Activated CD4-positive, alpha-beta T cell treated with anti-CD3 and anti-CD28 coated beads, Interleukin-10, Interleukin-2, amounts not matched to agents 100 ng/mL and 50 ng/mL, durations not matched to agents 16 hours and 8 hours (primary cell): Measurements from ENCODE around the gene SMCO3.
A peak's percentile ranks its signal among the peaks of the same experiment; 100 is the strongest.

Experiments used
- DNase-seq: peaks from one replicate; pipeline ENCODE4 v3.0.0-alpha.2; 2020

The SMCO3 gene

DNA sequence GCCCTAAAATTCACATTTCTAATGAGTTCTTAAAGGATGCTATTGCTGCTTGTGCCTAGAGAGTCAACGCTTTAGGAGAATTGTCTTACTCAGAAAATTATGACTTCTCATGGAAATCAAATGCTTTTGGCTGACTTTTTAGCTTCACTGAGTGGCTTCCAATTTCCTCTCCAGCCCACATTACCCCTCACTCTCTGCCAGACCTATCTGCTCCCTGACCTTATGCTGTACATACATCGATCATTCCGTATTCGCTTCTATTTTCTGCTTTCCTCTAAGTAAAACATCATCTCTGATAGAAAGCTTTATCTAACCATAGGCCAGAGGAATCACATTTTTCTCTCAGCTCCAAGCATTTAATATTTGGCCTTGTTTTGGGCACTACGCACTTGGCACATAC is 12.5 kb upstream of the SMCO3 start:
- no peak for DNase-seq

DNA sequence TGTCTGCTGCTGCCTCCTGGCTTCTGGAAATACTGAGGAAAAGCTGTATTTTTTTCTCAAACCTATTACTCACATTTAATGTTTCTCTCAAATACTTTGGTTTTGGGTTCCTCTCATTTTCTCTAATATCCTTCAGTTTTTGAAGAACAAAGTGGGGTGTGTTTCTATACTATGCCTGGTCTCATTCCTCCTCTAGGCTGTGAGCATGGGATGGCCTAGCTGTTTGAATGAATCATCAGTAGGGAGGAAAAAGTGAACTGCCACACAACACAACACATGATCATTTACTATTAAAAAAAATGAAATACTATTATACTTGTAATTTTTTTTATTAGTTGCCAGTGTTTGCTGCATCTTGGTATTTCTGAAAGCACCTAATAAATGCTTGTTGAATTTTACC is 11.3 kb upstream of the SMCO3 start:
- no peak for DNase-seq

DNA sequence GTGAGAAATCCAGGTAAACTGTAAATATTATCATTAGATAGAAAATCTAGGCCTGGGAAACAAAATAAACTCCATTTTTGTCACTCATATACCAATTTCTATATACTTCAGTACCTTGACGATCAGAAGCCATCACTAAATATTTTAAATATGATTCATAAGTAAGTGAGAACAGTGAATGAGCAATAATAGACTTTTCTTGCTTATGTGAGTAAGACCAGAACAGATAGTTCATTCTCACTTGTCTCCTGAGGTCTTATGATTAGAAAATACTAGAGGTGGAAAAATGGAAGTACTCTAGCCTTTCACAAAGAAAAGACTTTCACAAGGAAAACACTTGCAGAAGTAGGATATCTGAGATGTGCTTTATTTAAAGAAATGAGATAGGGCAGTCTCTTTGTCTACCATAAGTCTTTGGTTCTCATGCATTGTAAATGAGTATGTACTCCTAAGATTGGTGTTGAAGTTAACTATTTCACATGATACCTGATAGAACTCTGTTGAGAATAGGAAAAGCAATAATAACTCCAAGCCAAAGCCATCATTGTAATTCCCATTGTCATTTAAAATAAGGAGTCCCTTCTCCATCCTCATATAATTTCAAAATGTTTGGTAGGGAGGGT is 10.1 kb upstream of the SMCO3 start:
- peak; percentile 38 for DNase-seq

DNA sequence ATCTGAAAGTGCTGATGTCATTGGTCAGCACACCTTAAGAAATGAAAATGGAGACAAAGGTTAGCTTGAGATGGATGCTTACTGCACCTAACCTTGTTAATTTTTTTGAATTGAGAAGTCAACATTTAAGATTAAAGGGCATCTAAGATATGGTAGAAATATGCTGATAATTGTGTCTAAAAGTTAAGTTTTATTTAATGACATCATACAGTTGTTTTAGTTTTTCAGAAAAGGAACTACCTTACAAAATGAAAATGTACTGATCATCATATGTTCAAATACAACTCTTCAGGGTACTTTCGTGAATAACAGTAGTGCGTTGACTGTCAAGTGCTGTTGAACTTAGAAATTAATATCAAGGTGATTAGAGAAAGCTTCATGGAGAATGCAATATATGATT is 2.5 kb downstream of the SMCO3 start:
- DNase-seq, result no peak

DNA sequence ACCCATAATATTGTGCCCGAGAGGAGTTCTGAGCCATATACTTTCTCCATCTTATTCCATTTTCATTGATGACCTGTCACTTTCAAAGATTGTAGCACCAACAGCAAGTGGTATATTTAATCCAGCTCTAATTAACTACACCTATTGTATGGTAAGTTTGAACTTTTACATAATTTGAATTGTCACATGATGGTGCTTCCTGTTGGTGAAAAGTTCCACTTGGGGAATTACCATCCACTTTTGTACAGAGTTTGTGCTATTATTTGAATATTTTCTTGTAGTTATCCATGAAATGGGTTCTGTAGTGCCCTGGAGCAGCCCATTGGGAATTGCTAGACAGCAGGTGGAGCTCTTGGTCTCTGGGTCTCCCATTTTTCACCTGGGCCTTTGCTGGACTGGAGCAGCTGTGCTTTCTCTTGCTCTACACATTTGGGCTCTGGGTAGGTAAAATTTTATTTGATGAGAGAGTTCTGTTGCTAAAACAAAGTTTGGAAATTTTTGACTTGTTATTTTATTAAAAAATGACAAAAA is 3.0 kb downstream of the SMCO3 start:
- DNase-seq, result peak; percentile 15

DNA sequence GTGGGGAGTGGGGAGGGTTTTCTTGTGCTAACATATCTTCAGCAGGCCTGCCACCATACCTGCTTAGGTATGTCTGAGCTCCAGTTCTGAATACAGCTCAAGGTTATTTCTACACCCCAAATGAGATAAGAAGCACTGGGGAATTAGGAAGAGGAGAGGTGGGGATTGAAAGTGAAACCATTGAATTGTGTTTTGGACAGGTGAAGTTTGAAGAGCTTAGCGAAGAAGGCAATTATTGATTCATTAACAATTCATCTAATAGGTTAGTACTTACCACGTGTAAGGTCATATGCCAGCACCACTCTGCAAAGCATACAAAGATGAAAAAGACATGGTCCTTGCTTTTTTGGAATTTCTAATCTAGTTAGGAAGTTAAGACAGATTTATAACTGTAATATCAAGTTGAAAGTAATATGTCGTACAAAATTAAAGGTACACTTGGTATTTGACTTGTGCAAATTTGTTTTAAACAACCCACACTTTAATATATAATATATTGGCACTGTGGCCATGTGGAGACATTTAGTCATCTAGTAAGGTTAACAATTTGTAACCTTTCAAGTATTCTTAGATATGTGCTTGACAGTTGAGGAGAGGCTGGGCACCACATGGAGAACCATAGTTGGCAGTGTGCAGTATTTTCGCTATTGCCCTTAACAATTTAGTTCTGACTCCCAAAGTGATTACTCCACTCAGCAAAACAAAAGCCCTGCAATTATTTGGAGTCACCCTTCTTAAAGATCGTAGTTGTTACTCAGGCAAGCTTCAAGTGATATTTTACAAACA is 3.6 kb downstream of the SMCO3 start:
- DNase-seq, result no peak

DNA sequence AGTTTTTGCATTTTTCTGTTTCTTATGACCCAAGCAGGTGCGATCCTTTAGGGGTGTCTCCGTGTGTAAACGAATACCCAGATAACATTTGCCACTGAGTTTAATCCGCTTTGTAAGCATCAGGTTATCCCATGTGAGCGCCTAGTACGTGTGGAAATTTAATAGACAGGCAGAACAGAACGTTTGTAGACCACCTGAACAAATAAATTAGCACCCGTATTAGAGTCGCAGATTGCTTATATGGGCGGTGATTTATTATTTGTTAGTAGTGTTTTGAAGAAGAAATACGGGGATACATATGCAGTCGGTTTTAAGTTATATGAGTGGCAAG is 10.2 kb downstream of the SMCO3 start:
- DNase-seq, result no peak

DNA sequence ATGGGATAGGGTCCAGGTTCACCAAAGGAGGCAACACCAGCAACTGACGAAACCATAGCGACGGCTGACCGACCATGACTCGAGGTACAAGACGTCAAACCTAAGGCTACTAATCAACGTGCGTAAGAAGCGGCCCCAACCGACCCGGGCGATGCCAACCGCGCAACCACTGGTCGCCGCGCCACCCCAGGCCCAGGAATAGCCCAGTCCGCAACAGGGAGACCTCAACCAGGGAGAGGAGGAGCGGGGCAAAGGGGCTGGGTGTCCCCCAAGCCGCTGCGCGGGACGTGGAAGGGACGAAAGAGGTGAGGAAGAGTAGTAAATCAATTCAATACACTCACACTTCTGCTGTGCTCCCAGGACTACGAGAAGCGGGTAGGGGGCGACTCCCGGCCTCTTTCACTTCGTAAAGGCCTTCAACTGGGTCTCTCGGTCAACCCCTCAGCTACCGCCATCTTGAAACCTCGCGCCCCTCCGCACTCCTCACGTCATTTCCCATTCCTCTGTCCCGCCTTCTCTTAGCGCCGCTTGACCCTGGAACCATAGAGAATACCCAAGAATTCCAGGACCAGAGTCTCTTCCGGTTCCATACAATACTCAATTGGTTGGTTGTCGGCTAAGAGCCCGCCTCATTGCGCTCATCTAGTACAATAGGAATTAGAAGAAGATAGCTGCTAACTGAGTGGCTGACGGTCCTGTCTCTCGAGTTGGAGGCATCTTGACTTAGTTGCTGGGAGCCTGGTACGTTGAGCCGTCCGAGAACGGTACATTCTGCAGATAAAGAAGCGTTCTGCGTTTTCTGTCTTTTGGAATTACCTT is 10.8 kb downstream of the SMCO3 start, which contains the start of the genes C12orf60 and WBP11:
C12orf60 (plus strand) TSS at position 660 of the 819 bp plus-strand sequence. CDS start 19,266 bp downstream, outside the sequence.
WBP11 (minus strand) TSS at position 468 of the 819 bp plus-strand sequence. CDS start 2,095 bp downstream, outside the sequence.
- DNase-seq, result peak; percentile 98

DNA sequence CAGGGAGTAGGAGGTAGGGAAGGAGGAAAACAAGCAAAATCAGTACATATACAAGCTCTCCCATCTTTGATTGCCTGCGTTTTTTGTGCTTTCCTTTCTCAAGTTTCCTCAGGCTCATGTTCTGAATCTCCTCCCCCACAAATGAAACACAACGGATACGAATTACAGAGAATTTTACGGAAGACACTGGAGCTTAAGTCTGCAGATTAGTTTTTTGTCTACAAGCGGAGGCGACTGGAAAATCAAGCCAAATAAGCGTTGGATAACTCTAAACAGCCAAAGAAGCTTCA is 11.3 kb downstream of the SMCO3 start:
- DNase-seq, result no peak

DNA sequence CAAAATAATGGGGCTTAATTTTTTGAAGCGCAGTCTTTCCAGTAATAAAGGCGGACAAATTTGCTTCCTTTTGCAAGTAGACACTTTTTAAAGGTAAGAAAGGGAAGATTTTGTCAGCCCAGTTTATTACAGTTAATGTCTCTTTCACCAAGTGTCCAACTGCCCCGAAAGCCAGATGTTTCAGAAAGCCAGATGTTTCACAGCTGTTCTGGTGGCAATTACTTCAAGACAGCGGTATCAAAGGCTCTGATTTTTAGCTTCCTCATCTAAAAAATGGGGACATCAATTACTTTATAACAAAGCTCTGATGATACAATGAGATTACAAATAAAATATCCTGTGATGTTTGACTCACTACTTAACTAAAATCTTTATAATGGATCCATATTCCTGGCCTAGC is 11.7 kb downstream of the SMCO3 start:
- no peak for DNase-seq

DNA sequence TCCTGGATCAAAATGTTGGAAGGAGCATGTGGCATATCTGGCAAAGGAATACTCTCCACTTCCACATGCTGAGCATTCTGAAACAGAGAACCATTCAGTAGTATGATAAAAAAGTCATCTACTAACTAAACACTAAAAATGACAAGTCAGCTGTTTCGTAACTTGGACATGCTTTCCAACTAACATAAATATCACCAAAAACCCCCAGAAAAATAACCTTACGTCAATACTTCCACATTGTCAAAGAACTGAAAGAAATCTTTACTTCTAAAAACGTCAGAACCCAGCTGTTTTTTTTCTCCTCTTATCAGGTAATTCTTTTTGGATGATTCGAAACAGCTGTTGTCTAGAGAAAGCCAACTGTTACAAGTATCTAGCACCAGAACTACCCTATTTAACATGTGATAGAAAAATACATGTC is 18.9 kb downstream of the SMCO3 start:
- DNase-seq, result no peak

DNA sequence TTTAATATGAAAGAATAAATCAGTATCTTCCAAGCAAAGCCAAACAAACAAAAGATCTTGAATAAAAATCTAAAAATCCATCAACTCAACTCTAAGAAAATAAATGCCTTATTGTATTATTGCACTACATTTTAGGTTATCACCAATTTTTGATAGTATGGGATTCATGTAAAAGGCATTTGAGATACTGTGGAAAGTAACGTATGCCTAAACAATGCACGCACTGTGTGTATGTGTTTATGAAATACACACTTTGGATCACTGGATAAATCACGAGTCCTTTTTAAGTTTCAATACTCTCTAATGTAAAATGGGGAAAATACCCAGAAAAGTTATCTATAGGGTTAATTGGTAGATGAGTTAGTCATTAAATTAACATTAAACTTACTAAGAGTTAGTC is 28.4 kb downstream of the SMCO3 start:
- DNase-seq, result no peak

DNA sequence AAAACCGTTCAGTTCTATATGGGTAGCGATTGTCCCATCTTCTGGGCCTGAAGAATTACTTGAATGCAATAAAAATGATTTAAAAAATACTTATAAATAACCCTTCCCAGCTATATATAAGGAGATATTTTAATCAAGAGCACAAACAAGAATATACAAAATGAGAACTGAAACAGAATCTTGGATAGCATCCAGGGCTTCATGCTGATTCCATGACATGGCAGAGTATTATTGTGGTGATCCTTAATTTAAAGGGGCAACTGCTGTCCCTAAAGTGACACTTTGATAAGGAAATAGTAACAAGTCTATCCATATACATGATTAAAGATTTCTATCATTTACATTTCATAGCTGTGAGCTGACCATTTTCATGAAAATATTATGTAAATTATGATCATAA is 29.5 kb downstream of the SMCO3 start:
- no peak for DNase-seq

DNA sequence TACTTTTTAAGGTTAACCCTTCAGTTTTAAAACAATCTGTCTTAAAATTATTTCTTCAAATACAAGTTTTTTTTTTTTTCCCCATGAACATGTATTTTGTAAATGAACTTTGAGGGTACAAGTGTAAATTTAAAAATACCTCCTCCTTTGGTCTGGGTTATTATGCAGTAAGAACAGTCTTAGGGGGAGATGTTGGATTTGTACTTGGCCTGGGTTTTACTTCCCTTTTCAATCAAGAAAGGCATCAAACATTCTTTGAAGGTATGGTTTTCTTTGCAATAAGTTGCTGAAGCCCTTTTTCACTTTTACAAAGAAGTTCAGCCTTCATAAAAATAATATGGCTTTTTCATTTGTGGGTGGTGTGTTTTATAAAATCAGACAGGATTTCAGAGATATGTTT is 31.2 kb downstream of the SMCO3 start:
- DNase-seq, result no peak

DNA sequence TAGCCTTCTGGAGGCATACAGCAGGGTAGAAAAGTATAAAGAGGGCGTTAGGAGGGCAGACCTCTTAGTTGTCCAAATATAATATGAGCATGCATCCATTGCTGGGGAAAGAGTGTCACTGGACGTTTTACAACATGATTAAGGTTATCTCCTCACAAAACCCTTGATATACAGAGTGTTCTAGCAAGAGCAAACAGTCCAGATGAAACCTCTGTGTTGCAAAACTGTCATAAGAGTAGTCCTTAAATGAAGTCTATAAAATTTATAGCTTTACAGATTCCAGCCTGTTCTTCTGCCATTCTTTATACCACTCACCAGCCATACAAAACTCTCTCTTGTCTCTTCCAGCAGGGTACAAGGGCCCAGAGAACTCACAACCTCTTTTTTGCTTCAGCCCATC is 32.4 kb downstream of the SMCO3 start:
- no peak for DNase-seq

DNA sequence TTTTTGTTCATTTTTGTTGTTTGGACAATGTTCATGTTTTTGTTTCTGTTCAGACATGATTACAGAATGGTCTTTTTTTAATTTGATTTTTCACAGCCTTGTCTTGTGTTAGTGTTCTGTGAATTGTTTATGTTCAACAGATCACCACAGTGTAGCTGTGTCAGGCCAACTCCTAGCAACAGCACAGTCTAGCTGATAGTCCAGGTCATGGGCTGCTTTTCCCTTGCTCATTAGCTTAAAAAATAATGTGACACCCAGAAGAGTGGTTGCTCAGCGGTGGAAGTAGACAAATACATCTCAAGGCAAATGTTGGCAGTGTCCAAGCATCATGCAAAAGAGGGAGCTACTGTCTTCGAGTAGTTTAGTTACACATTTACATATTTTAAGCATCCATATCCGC is 33.1 kb downstream of the SMCO3 start:
- no peak for DNase-seq

DNA sequence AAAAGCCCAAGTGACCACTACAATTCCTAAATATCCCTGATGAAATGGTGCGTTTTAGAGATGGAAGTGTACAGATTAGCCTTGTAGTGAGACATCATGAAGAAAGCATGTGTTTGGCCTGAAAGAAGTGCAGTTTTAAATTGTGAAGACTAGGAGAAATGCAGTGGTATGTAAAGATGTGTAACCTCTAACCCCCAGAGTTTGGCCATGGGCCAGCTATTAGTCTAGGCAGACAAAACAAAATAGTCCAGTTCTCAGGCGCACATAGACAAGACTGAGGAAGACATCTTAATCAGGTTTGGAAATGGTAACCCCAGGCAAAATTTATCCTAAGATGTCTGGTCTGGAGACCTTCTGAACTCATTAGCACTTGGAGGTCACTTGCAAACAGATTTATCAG is 34.1 kb downstream of the SMCO3 start:
- DNase-seq, result no peak

DNA sequence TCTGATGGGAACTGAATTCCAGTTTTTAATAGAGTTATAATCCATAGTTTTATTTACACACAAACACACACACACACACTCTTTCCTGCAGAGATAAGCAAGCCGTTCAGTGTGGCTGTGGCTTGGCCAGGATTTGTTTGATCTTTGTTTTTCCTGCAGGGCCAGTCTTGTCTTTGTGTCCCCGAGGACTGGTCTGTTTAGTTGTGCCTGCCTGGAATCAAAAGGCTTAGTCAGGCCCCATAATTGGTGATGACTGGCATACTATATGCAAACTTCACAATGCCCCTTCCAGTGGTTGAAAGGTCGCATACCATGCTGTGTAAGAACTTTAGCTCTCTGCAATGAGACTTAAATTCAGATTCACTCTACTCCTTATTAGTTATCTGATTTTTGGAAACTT is 36.7 kb downstream of the SMCO3 start:
- no peak for DNase-seq

DNA sequence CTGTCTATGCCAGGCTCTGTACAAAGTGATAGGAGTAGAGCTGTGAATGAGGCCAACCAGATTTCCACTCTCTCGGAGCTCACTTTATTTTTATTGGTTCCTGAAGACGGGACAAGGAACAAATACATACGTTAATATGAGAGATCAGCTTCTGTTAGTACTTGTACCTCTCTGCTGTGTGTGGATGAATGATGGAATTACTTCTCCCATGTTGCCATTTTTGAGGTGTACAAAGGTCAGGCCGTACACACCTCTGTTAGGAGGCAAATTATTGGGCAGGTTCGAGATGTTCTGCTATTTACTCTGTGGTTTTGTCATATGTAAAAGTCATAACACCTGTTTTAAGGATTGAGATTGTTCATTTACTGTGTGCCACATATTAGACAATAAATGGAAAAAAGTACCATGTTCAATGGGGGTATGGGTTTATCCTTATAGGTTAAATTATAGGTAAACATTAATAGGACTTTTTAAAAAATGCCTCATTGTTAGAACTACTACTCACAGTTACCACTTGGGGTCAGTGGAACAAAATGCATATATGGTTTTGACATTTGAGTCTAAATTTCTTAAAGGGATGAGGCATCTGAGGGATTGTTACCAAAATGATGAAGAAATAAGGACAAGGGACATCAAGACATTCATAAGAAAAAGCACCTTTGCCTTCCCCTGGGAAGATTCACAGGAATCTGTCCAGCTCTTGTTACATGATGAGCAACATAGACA is 37.6 kb downstream of the SMCO3 start:
- DNase-seq, result peak; percentile 22

DNA sequence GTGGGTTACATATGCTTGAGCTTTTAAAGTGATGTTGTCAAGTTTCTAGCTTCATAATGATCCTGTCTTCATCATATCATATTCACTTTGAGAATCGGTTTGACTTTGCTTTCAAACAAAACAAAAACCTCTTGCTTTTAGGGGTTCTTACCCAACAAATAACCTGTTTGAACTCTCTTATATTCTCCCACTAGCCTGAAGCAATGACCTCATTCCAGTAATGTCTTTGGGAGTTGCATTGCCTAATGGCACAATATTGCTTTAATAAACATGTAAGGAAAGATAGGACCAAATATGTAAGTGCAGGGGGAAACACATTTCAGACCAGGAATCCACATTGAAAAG is 38.4 kb downstream of the SMCO3 start:
- peak; percentile 49 for DNase-seq

DNA sequence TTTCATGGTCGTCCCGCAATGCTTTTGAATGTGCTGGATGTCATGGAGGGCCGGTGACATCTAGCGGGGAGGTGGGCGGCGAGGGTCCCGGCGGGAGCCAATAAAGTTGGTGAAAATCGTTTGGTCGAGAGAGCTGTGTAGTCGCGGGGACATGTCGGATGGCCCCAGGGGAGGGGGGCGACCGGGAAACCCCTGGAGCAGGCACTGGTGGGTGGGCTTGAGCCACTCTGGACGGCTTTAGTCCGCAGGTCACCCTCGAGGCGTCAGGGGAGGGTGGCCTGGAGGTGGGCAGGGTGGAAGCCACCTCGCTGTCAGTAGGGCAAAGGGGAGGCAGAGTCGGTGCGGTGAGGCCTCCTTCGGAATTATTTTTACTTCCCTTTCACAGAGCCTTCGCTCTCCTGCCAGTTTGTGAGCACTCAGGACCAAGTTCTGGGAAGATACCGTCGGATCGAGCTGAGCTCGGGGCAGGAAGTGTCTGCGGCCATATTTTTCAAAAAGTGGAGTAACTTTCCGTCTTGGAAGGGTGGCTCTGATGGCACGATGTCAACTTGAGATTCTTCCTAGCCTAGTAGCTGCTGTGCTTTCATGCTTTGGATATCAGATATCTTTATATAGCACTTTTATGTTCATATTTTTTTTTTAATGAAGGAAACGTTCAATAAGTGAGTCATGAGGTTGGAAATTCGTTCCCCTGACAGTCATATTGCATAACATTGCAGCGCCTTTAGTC is 38.9 kb downstream of the SMCO3 start:
- DNase-seq, result peak; percentile 37
